GM19324 (cell line): ENCODE measurements around the gene TPGS2.
"Not testable (repeated sequence)": the region's sequence is repeated elsewhere in the genome, so short reads cannot be mapped to it uniquely, and the experiment has no call there.

Source experiments
- ATAC-seq: cut with Tn5 transposase; IDR thresholded peaks from one replicate; pipeline ENCODE4 v1.9.1; 2021; ENCODE audit warnings: mild to moderate bottlenecking, moderate library complexity; ENCODE audit not compliant: unreplicated experiment, low FRiP score

TPGS2 gene

DNA sequence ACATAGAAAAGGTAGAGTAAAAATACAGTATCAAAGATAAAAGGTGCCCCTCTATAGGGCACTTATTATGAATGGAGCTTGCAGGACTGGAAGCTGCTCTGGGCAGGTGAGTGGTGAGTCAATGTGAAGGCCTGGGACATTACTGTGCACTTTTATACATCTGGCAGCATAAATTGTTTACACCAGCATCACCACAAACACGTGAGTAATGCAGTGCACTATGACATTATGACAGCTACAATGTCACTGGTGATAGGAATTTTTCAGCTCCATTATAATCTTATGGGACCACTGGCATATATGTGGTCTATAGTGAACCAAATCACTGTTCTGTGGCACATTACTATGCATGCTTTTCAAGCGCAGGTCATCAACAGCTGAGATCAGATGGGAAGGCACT lies 48.1 kb downstream of the TPGS2 start:
- no peak for ATAC-seq

GRCh38 chr18:36777566-36777965 lies 51.2 kb downstream of the TPGS2 start:
- ATAC-seq: no peak

- ATAC-seq: no peak
Measured at GRCh38 chr18:36776650-36777049, 52.2 kb downstream of the TPGS2 start.

DNA sequence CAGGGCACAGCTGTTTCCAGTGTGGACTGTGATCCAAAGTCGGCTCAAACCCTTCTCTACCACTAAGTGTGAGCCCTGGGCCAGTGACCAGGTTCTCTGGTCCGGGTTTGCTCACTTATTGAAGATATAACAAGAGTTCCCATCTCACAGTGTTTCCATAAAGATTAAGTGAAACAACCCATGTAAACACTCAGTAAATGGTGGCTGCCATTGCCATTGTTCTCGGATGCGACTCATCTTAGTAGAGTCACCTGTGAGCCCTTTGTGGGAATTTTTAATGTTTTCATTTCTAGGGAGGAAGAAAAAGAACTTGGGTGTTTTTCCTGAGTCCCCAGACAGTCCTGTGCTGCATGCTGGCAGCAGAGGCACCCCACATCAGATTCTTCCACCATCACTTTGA lies 53.4 kb downstream of the TPGS2 start:
- no peak for ATAC-seq

DNA sequence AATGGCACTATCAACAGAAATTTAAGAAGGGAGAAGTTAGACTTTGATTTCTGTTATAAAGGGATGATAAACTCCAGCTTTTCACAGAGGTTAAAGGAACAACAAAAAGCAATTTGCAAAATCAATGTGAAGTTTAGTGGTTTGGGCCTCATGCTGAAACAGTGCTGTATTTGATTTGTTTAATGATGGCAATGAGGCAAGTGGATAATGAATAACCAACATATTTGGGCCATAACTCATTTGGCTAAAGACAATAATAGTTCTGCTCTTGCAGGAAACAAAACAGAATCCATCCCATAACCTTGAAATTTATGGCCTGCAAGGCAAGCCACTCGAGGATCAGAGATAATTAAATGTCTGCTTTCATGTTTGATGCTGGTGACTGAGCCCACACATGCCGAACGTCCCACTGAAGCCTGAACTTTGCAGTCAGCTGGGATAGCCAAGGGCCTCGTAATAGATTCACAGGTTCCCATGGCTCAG lies 56.5 kb downstream of the TPGS2 start:
- no peak for ATAC-seq

DNA sequence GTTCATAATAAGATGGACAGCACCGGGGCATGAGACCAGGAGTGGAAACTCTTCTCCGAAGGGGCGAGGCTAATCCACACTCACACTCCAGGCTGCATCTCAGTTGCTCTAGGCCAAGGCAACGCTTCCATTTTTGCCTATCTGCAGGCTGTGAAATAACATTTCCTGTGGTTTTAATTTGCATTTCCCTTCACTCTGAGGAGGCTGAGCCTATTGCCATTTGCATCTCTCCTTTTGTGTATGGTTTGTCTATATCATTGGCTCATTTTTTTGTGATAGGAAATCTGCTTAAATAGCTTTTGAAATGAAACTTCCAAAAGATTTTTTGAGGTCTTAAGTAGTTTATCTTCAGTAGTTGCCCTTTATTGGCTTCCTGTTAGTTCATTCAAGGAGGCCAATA lies 57.6 kb downstream of the TPGS2 start:
- ATAC-seq: no peak

DNA sequence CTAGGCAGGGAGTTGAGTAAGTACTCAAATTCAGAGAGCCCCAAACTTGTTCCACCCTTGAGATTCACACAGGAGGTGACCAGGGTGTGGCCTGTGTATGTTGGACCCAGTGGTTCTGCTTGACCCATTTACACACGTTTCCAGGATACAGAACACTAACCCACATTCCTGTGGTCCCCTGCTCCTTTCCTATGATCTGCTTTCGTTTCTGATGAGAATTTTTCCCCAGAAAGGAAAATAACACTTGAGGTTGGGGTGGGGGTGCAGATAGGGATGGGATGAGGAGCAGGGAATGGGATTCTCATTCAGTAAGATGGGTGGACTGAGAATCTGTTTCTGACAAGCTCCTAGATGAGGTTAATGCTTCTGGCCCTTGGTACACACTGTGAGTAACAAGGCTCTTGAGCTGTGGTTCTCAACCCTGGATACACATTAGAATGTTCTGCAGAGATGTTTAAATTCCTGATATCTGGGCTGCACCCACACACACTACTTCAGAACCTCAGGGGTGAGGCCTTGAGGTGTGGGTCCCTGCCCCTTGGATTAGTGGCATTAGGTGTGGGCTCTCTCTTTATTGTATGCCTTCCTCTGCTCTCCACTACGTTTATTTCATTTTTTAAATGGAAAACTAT lies 58.4 kb downstream of the TPGS2 start:
- no peak for ATAC-seq

GRCh38 chr18:36769611-36770314 lies 59.0 kb downstream of the TPGS2 start:
- ATAC-seq: no peak

- no peak for ATAC-seq
Measured at GRCh38 chr18:36769172-36769571, 59.6 kb downstream of the TPGS2 start.

- no peak for ATAC-seq
Measured at GRCh38 chr18:36766836-36767235, 62.0 kb downstream of the TPGS2 start.

DNA sequence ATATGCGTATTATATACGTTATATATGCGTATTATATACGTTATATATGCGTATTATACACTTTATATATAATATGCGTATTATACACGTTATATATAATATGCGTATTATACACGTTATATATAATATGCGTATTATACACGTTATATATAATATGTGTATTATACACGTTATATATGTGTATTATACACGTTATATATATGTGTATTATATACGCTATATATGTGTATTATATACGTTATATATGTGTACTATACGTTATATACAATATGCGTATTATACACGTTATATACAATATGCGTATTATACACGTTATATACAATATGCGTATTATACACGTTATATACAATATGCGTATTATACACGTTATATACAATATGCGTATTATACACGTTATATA lies 65.8 kb downstream of the TPGS2 start:
- not testable (repeated sequence) for ATAC-seq

DNA sequence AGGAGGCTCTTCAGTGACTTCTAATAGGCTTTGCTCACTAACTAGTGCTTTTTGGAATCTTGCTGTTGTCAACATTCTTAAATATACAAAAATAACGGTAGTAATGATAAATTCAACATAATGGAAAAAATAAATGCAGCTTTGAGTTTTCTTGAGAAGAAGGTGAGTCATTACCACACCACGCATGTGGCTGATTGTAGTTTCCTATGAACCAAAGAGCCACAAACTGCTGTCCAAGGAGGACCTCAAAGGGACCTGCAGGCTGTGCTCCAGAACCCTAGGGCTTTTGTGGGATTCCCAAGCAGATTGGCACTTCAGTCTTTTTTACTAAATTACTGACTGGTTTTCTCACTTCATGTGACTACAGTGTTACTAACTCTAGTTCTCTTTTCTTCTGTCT lies 66.7 kb downstream of the TPGS2 start:
- ATAC-seq: no peak

DNA sequence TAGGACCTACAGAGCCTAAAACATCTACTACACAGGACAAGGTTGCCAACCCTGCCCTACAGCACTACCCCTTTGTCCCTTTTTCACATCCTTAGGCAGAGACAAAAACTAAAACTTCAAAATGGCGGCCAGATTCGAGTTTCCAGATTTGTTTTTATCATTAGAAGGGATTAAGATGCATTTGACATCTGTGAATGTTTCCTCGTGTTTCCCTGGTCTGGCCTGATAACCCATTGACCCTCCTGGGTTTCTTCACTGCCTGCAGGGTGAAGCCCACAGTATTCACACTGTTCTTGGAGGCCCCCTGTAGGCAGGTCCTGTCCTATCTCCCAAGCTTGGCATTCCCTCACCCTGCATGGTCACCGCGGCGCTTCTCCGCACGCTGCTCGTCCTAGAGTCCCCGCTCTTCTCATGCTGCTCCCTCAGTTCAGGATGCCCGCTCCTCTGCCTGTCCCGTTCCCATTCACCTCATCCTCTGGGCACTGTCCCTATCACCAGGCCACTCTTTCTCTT lies 67.6 kb downstream of the TPGS2 start:
- no peak for ATAC-seq

DNA sequence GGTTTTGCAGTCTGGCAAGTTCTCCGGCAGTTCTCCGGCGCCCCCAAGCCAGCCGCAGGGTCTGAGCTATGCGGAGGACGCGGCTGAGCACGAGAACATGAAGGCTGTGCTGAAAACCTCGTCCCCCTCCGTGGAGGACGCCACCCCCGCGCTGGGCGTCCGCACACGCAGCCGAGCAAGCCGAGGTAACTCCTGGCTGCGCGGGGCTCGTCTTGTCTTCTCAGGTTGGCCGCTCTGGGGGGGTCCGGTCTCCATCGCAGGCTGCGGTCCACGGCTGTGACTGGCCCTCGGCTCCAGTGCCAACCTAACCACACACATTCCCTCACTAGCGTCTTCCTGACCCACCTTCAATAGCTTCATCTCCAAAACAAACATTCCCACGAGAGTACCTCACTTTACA lies 68.2 kb downstream of the TPGS2 start:
- no peak for ATAC-seq

- no peak for ATAC-seq
Measured at GRCh38 chr18:36759167-36759776, 69.5 kb downstream of the TPGS2 start.

DNA sequence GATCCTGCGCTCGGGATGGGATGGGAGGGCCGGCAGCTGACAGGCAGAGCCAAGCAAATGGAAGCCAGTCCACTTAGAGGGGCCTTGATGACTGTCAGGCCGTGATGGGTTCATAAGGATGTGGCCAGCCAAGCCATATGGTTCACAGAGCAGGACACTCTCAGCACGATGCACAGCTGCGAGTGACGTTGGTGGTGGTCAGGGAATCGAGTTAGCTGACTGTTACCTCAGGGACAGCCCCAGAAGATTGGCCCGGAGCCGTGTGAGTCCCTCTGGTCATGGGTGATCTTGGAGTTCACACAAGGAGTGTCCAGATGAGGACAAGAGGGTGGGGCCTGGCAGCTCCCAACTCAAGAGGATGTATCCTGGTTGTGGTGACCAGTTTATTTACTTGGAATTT lies 70.2 kb downstream of the TPGS2 start:
- no peak for ATAC-seq

GRCh38 chr18:36757991-36758390 lies 70.8 kb downstream of the TPGS2 start:
- no peak for ATAC-seq

- no peak for ATAC-seq
Measured at GRCh38 chr18:36757081-36757480, 71.7 kb downstream of the TPGS2 start.

DNA sequence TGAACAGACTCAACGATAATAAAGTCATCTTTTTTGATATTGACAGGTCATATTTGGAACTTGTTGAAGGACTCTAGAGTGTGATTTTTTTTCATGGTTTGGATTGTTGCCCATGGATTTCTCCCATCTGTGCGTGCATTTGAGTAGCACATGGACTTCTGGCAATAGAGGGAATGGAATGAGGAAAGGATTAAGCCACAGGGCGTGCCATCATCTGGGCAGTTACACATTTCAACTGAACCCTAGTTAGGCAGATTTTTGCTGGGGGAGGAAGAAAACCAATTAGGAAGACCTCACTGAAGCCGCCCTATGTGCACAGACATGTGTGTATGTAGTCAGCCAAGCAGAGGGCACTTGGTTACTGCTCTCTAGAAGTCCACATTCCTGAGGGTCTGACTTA lies 72.6 kb downstream of the TPGS2 start:
- ATAC-seq: no peak

DNA sequence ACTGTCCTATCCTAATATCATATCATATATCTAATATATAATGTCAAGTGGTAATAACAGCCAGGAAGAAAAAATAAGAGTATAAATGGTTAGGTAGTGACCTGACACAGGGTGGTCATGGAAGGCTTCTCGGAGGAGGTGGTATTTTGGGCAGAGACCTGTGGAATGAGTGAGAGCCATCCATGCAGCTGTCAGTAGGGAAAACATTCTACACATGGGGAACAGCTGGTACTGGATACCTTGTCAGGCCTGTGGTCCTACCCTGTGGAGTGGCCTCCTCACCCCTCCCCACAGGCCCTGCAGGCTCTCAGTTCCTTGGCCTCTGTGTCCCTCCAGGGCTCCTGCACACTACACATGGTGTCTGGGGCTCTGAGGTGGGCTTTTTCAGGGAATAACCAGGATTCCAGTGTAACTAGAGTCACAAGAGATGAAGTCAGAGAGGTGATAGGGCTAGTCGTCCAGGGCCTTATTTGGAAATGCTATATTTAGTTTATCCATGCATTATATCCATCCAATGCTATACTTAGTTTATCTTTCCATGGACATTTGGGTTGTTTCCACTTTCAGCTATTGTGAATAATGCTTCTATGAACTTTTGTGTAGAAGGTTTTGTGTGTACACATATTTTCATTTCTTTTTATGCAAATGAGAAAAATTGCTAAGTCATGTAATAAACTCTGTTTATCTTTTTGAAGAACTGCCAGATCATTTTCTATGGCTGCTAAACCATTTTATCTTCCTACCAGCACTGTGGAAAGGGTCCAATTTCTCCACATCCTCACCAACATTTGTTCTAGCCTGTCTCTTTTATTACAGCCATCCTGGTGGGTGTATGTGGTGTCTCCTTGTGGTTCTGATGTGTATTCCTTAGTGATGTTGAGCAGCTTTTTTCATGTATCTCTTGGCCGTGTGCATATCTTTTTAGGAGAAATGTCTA lies 75.6 kb downstream of the TPGS2 start:
- ATAC-seq: no peak
